RWPE1 (cell line): Measurements from ENCODE around the gene LY6G6D.

Experiments used
- CTCF ChIA-PET: fragments of 350-600 bp; sonication (Branson Sonifier 250); formaldehyde crosslinking; extraction: SDS; loops from one replicate; lab custom pipeline; 2021; lab: Yijun Ruan, JAX
- POLR2A ChIA-PET: fragments of 400-600 bp; formaldehyde crosslinking; extraction: SDS; loops from one replicate; lab custom pipeline; 2020; ENCODE audit warnings: antibody characterized with exemption; ENCODE audit not compliant: low non-redundant PET; lab: Yijun Ruan, JAX
- DNase-seq: peaks from one replicate; pipeline ENCODE4 v3.0.0; 2012; ENCODE audit warnings: low spot score
- H3K27ac ChIP-seq: fragments of 450-650 bp; 2 replicates; pipeline ENCODE4 v1.5.1; 2017
- CTCF ChIP-seq: fragments of 450-650 bp; conservative IDR thresholded peaks from 2 replicates; pipeline ENCODE4 v1.5.1; 2017; ENCODE audit warnings: low read depth, mild to moderate bottlenecking

Gene LY6G6D

GRCh38 chr6:31721351-31722020 lies 6.3 kb downstream of the LY6G6D start, which contains the start of gene LY6G6C:
LY6G6C (minus strand) TSS chr6:31721746; CDS start chr6:31721679, 67 bp downstream.
- POLR2A ChIA-PET, result no interaction called here
- CTCF ChIA-PET, result interaction anchor here (0.9 to 1.5 kb wide), 3 partner anchors 9 to 48 kb away, joined by 3 to 5 read pairs (median 3); no protein-coding TSS in a partner anchor
- no peak within 1 kb of the TSS for H3K27ac ChIP-seq
- DNase-seq, result no peak
- no peak for TF ChIP-seq CTCF

- TF ChIP-seq CTCF, result no peak
- no peak for DNase-seq
- ChIA-PET CTCF (interaction anchor here (0.9 to 1.5 kb wide), 3 partner anchors 10 to 48 kb away, joined by 3 to 5 read pairs (median 3); no protein-coding TSS in a partner anchor), POLR2A (no interaction called here)
- H3K27ac ChIP-seq, result no peak overlapping the region
These were observed 7.0 kb downstream of the LY6G6D start for GRCh38 chr6:31722173-31722572.

- DNase-seq, result no peak
- ChIA-PET CTCF (interaction anchor here (0.6 to 1.0 kb wide), 2 partner anchors 20 to 57 kb away, joined by 4 read pairs; no protein-coding TSS in a partner anchor), POLR2A (interaction anchor here (0.6 kb wide), 1 partner anchor 23 kb away, joined by 3 read pairs; no protein-coding TSS in a partner anchor)
- no peak within 1 kb of the TSS for H3K27ac ChIP-seq
- no peak for TF ChIP-seq CTCF
These were observed 8.3 kb downstream of the LY6G6D start, which contains the start of gene MPIG6B for GRCh38 chr6:31723245-31723979. MPIG6B (plus strand) TSS chr6:31723373; CDS start chr6:31723384, 11 bp downstream.

- no peak overlapping the region for H3K27ac ChIP-seq
- ChIA-PET CTCF (interaction anchor here (0.5 to 1.1 kb wide), 3 partner anchors 46 to 220 kb away, joined by 3 to 5 read pairs (median 3); no protein-coding TSS in a partner anchor), POLR2A (no interaction called here)
- DNase-seq, result no peak
- TF ChIP-seq CTCF, result no peak
These were observed 9.0 kb downstream of the LY6G6D start for GRCh38 chr6:31723980-31724691.

GRCh38 chr6:31725502-31726350 lies 10.6 kb downstream of the LY6G6D start:
- no peak for TF ChIP-seq CTCF
- ChIA-PET POLR2A (no interaction called here), CTCF (interaction anchor here (0.7 kb wide), 1 partner anchor 22 kb away, joined by 5 read pairs; no protein-coding TSS in a partner anchor)
- H3K27ac ChIP-seq, result no peak overlapping the region
- DNase-seq, result no peak
